HepG2 (cell line): ENCODE measurements around the gene PRKACG. TPM values are rescaled to one million over a fixed set of nuclear protein-coding genes. Genes with fewer than 3 reads are reported as not detected.

Experiments used
- ADNP ChIP-seq: sonication (generic); formaldehyde crosslinking; IDR thresholded peaks from 2 replicates; pipeline ENCODE4 v1.4.0; 2020; ENCODE audit warnings: missing genetic modification reagents
- CBX2 ChIP-seq, 2 experiments: fragments of 200-600 bp in 1 of 2; sonication (generic); formaldehyde crosslinking in 1 of 2; IDR thresholded peaks; 2 replicates each; pipeline versions ENCODE4 v1.7.0 to v1.8.1; 2018 to 2022; ENCODE audit warnings: low read depth in 2 of 2, low read length in 1 of 2, mild to moderate bottlenecking in 1 of 2, missing genetic modification reagents in 1 of 2
- DBP ChIP-seq: sonication (generic); formaldehyde crosslinking; IDR thresholded peaks from 2 replicates; pipeline ENCODE4 v1.4.0; 2020; ENCODE audit warnings: missing genetic modification reagents; ENCODE audit errors: not compliant biosample characterization
- ETV5 ChIP-seq: IDR thresholded peaks from 2 replicates; pipeline ENCODE4 v1.6.1; 2018; ENCODE audit warnings: missing biosample characterization, missing genetic modification reagents, inconsistent platforms, borderline replicate concordance
- MTA3 ChIP-seq: sonication (generic); formaldehyde crosslinking; IDR thresholded peaks from 2 replicates; pipeline ENCODE4 v1.4.0; 2020; ENCODE audit warnings: missing genetic modification reagents
- NCOA2 ChIP-seq: sonication (generic); formaldehyde crosslinking; IDR thresholded peaks from 2 replicates; pipeline ENCODE4 v1.8.0; 2022; ENCODE audit warnings: inconsistent platforms
- PITX1 ChIP-seq: sonication (generic); formaldehyde crosslinking; IDR thresholded peaks from 2 replicates; pipeline ENCODE4 v1.5.1; 2020; ENCODE audit warnings: mild to moderate bottlenecking, missing genetic modification reagents
- RELA ChIP-seq: sonication (generic); formaldehyde crosslinking; IDR thresholded peaks from 2 replicates; pipeline ENCODE4 v1.4.0; 2020; ENCODE audit warnings: missing genetic modification reagents
- SIN3A ChIP-seq: IDR thresholded peaks from 2 replicates; pipeline ENCODE4 v1.6.1; 2011; ENCODE audit warnings: low read depth, mild to moderate bottlenecking, control low read depth, low read length, borderline replicate concordance
- ZBED4 ChIP-seq: sonication (generic); formaldehyde crosslinking; IDR thresholded peaks from 2 replicates; pipeline ENCODE4 v1.4.0; 2020; ENCODE audit warnings: missing genetic modification reagents, borderline replicate concordance
- ZBTB49 ChIP-seq: sonication (generic); formaldehyde crosslinking; IDR thresholded peaks from 2 replicates; pipeline ENCODE4 v1.4.0; 2020; ENCODE audit warnings: missing genetic modification reagents, borderline replicate concordance
- ZNF12 ChIP-seq: sonication (generic); formaldehyde crosslinking; IDR thresholded peaks from 2 replicates; pipeline ENCODE4 v1.5.0; 2020; ENCODE audit warnings: missing genetic modification reagents
- ZNF234 ChIP-seq: sonication (generic); formaldehyde crosslinking; conservative IDR thresholded peaks from 2 replicates; pipeline ENCODE4 v1.5.1; 2020; ENCODE audit warnings: mild to moderate bottlenecking, missing genetic modification reagents
- ZNF333 ChIP-seq: sonication (generic); formaldehyde crosslinking; IDR thresholded peaks from 2 replicates; pipeline ENCODE4 v1.4.0; 2020; ENCODE audit warnings: mild to moderate bottlenecking, missing genetic modification reagents, borderline replicate concordance
- ZNF382 ChIP-seq: sonication (generic); formaldehyde crosslinking; IDR thresholded peaks from 2 replicates; pipeline ENCODE4 v1.5.0; 2020; ENCODE audit warnings: missing genetic modification reagents, mild to moderate bottlenecking, borderline replicate concordance
- ZNF562 ChIP-seq: sonication (generic); formaldehyde crosslinking; IDR thresholded peaks from 2 replicates; pipeline ENCODE4 v1.8.0; 2022; ENCODE audit warnings: missing genetic modification reagents, borderline replicate concordance
- ZNF615 ChIP-seq: sonication (generic); formaldehyde crosslinking; IDR thresholded peaks from 2 replicates; pipeline ENCODE4 v1.5.0; 2020; ENCODE audit warnings: mild to moderate bottlenecking, missing genetic modification reagents, borderline replicate concordance
- ZNF670 ChIP-seq: sonication (generic); formaldehyde crosslinking; IDR thresholded peaks from 2 replicates; pipeline ENCODE4 v1.8.0; 2022; ENCODE audit warnings: mild to moderate bottlenecking, missing genetic modification reagents, borderline replicate concordance
- ZNF879 ChIP-seq: sonication (generic); formaldehyde crosslinking; IDR thresholded peaks from 2 replicates; pipeline ENCODE4 v1.8.1; 2023; ENCODE audit warnings: missing genetic modification reagents
- ZUFSP ChIP-seq: sonication (generic); formaldehyde crosslinking; IDR thresholded peaks from 2 replicates; pipeline ENCODE4 v1.9.0; 2021; ENCODE audit warnings: missing genetic modification reagents, mild to moderate bottlenecking, borderline replicate concordance
- polyA plus RNA-seq, 8 experiments: library from polyadenylated mRNA; depleted of rRNA in 3 of 8; stranded (reverse) in 7 of 8; unstranded in 1 of 8; fragments of >200 nt; fragmentation: Illumina TruSeq in 4 of 8; extraction: Trizol in 4 of 8; gene quantifications; 2 replicates each; pipeline versions ENCODE4 v1.2.1 to v1.2.3, GENCODE V29; 2011 to 2016; ENCODE audit warnings: low read depth in 4 of 8, missing spikeins in 1 of 8, mixed read lengths in 1 of 8; ENCODE audit not compliant: insufficient read depth in 1 of 8
- total RNA-seq, 5 experiments: library from RNA; depleted of rRNA; stranded (reverse); fragments of >200 nt; fragmentation: Illumina TruSeq; extraction: Trizol; gene quantifications; 2 replicates each; pipeline ENCODE4 v1.2.3, GENCODE V29; 2016; ENCODE audit warnings: low read depth in 1 of 5

Gene PRKACG
- total and polyA plus RNA-seq, 2 of the 13 experiments (the other 11 are each of a cell fraction or from before 2014, with no cell fraction given) = not detected

GRCh38 chr9:69035438-69036308, 21.8 kb upstream of the PRKACG start, which contains the start of gene FXN (continued):
- TF ChIP-seq ZBTB49 (no peak), ZNF879 (CRISPR knock-in tag) (no peak), ZNF333 (CRISPR knock-in tag) (peak; percentile 5), CBX2 (IDR thresholded peaks at IDR 0.05; ENCODE audit: low read depth, low read length) (no peak), CBX2 (CRISPR knock-in tag; IDR thresholded peaks at IDR 0.05; ENCODE audit: low read depth) (no peak), ZNF382 (no peak), ZNF670 (CRISPR knock-in tag) (no peak), MTA3 (no peak), NCOA2 (CRISPR knock-in tag) (peak; percentile 37), ADNP (CRISPR knock-in tag) (peak; percentile 100), ZBED4 (CRISPR knock-in tag) (peak; percentile 86; the same call in 1 of the 2 replicates), ZNF562 (CRISPR knock-in tag) (no peak), DBP (CRISPR knock-in tag) (peak; percentile 26), ZUFSP (no peak), PITX1 (CRISPR knock-in tag) (no peak), ETV5 (CRISPR knock-in tag) (no peak; the same call in 1 of the 2 replicates), RELA (CRISPR knock-in tag) (0 out of 2 replicates have a peak, but pooled peaks have one; percentile 47), ZNF12 (CRISPR knock-in tag) (0 out of 2 replicates have a peak, but pooled peaks have one; percentile 12), ZNF234 (no peak), ZNF615 (CRISPR knock-in tag) (no peak), SIN3A (0 out of 2 replicates have a peak, but pooled peaks have one; percentile 29)
